ENCODE results near the gene TMLHE.
A peak's percentile ranks its signal among the peaks of the same experiment; 100 is the strongest.
"Not testable (repeated sequence)": the region's sequence is repeated elsewhere in the genome, so short reads cannot be mapped to it uniquely, and the experiment has no call there.

Gene TMLHE, protein sequence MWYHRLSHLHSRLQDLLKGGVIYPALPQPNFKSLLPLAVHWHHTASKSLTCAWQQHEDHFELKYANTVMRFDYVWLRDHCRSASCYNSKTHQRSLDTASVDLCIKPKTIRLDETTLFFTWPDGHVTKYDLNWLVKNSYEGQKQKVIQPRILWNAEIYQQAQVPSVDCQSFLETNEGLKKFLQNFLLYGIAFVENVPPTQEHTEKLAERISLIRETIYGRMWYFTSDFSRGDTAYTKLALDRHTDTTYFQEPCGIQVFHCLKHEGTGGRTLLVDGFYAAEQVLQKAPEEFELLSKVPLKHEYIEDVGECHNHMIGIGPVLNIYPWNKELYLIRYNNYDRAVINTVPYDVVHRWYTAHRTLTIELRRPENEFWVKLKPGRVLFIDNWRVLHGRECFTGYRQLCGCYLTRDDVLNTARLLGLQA

DNA sequence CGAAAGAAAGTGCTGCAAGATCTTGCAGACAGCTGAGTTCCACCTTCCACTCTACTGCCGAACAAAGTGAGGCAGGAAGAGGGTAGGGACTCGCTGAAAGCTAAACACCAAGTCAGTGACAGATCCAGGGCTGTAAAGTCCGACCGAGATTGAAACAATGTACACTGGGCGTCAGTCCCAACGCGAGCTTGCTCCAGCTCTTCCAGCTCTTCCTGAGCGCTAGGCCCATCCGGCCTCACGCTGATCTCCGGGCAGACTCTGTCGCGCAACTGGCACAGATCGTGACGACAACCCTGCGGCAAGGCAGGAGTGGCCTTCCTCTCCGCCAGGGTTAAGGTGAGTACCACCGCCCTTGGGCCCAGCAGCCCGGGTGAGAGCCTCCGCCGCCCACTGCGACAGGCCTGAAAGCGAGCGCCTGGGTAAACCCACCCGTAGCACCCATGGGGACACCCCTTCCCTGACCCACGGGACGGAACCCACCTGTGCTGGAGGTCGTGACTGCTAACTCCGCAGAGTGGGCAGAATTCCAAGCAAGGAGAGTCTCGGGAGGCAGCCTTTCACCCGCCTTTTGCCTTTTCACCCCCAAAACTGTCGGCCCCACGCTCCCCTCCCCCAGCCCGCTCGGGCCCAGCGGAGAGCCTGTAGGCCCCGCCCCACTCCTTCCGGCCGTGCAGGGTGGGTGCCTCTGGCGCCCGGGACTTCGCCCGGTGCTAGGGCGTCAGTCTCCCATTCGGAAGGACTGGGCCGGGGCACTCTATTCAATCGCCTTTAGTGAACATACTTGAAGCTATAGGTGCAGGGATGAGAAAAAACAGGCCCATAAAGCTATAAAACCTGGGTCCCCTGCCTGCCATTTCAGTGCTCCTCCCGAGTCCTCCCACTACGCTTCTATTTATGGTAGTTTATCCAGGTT is at the start of gene TMLHE, which contains the start of gene SPRY3:
TMLHE (minus strand) TSS at position 641 of the 913 bp plus-strand sequence. CDS start 67,676 bp downstream, outside the sequence.
SPRY3 (plus strand) TSS at position 275 of the 913 bp plus-strand sequence.
- peak; percentile 74 for DNase-seq

DNA sequence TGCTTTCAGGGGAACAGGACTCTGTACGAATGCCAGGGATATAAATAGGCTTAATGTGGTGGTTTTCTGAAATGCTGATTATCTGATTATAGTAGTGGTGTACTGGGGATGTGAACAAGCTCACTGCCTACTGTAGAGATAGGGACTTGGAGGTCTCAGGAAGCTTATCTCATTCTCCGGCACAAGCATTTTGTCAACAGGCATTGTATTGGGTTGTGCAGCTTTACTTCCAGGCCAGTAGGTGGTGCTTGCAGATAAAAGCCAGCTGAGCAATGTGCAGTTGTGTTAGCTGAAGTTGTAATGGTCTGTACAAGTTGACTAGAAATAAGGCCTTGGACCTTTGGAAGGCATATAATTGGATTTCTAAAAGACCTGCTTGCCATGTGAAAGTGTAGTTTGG is 49.5 kb upstream of the TMLHE start:
- DNase-seq: no peak

GRCh38 chrX:155645180-155645579 is 32.4 kb upstream of the TMLHE start:
- no peak for DNase-seq

DNA sequence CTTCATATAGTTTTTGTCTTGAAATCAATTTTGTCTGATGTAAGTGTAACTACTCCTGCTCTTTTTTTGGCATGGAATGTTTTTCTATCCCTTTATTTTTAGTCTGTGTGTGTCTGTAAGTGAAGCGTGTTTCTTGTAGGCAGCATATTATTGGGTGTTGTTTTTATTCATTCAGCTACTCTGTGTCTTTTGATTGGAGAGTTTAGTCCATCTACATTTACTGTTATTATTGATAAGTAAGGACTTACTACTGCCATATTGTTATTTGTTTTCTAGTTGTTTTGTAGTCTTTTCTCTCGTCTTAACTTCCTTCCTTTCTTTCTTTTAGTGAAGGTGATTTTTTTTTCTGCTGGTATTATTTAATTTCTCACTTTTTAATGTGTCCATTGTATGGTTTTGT is 30.5 kb upstream of the TMLHE start:
- no peak for DNase-seq

DNA sequence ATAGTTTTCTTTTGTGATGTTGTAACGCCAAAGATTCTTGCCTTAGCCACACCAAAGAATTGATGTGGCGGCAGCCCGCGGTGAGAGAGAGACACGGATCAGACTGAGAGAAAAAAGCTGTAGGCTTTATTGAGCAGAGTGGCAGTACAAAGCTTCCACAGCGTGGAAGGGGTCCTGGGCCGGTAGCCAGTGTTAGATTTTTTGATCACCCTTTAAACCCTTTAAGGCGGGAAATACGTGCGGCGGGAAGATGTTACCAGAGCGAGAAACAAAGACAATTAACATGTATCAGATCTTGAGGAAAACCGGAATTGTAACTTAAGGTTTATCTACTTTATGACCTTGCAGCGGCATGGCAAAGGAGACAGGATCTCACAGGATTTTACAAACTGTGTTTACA is 28.6 kb upstream of the TMLHE start:
- DNase-seq: not testable (repeated sequence)

GRCh38 chrX:155637714-155638113 is 25.0 kb upstream of the TMLHE start:
- DNase-seq: no peak

- DNase-seq: not testable (repeated sequence)
These were observed 22.3 kb upstream of the TMLHE start for GRCh38 chrX:155635019-155635418.

- DNase-seq: peak; percentile 41
These were observed 19.8 kb upstream of the TMLHE start for GRCh38 chrX:155632431-155633100.

DNA sequence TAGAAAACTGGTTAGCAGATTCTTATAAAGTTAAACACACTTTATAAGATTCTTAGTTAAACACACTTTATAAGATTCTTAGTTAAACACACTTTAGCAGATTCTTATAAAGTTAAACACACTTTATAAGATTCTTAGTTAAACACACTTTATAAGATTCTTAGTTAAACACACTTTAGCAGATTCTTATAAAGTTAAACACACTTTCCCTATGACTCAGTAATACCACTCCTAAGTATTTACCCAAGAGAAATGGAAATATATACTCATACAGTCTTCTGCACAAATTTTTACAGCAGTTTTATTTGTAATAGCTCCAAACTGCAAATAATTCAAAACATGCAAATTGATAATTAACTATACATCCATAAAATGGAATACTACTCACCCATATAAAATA is 7.4 kb upstream of the TMLHE start:
- not testable (repeated sequence) for DNase-seq

- no peak for DNase-seq
These were observed 3.2 kb upstream of the TMLHE start for GRCh38 chrX:155615938-155616337.

DNA sequence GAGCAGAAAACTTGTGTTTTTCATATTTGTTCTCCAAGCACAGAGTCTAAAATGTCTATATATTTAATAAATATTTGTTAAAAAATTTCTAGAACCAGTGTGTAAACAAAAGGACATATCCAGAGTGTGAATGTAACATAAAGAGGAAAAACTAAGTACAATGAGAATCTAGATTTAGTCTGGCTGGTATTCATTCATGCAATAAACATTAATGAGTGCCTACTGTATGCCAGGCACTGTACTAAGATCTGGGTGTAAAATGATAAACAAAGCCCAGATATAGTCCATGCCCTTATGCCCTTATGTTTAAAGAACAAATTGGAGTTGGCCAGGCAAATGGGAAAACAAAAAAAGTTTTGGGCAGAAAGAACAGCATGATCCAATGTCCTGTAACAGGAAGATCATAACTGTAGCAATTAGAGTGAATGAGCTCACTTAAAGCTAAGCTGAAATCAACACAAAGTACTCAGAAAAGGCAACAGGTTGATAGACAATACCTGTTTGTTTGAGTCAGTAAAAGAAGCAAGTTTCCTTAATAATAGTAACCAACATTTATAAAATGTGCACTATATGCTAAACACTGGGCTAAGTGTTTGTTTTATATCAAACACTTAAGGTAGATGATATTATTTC is 1.3 kb upstream of the TMLHE start:
- DNase-seq: no peak

DNA sequence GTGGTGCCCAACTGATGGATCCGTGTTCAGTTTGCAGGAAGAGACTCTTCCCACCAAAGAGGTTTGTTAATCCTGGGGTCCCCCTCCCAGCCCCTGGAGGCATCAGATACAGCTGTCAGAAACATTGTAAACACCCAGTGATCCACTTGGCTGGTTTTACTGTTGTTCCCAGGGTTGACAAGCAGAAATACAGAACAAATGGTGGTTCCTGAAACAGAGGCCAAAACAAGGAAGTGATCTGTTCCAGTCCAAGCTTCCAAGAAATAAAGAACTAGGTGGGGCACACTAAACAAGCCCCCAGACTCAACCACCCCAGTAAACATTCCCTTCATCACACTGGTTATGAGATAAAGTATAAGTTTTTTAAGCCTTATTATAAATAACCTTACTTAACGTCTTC is 1.4 kb downstream of the TMLHE start:
- DNase-seq: no peak

DNA sequence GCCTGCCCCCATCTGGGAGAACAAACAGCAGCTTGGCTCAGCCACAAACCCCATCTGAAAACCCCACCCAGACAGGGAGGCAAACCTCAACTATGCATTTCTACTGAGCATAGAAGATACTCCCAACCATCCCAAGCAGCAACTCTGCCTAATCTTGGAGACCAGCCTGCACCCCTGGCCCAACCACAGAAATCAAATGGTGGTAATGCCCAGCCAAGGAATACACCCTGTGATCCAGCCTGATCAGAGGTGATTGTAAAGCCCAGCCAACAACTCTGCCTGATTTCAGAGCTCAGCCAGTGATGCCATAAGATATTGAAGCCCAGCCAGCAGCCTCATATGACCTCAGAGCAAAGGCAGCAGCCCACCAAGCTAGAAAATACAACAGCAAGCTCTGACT is 19.8 kb downstream of the TMLHE start:
- DNase-seq: no peak

- no peak for DNase-seq
These were observed 20.4 kb downstream of the TMLHE start for GRCh38 chrX:155592331-155592730.

GRCh38 chrX:155577682-155578081 is 35.1 kb downstream of the TMLHE start:
- peak; percentile 10 for DNase-seq

DNA sequence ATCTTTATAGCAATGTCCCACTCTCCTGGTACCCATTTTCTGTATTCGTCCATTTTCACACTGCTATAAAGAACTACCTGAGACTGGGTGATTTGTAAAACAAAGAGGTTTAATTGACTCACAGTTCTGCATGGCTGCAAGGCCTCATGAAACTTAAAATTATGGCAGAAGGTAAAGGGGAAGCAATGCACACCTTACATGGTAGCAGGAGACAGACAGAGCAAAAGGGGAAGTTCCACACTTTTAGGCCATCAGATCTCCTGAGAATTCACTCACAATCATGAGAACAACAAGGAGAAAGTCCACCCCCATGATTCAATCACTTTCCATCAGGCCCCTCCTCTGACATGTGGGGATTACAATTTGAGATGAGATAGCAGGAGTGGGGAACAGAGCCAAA is 49.7 kb downstream of the TMLHE start:
- no peak for DNase-seq

DNA sequence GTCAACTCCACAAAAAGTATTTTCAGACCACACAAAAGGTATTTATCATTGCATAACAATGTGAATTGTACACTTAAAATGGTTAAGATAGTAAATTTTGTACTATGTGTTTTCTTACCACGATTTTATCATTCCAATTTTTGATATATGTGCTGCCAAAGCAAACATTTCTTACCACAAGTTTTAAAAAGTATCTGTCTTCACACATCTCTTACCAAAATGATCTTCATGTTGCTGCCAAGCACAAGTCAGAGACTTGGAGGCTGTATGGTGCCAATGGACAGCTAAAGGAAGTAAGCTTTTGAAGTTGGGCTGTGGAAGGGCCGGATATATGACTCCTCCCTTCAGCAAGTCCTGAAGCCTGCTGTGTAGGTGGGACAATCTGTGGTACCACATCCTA is 67.9 kb downstream of the TMLHE start:
- no peak for DNase-seq

DNA sequence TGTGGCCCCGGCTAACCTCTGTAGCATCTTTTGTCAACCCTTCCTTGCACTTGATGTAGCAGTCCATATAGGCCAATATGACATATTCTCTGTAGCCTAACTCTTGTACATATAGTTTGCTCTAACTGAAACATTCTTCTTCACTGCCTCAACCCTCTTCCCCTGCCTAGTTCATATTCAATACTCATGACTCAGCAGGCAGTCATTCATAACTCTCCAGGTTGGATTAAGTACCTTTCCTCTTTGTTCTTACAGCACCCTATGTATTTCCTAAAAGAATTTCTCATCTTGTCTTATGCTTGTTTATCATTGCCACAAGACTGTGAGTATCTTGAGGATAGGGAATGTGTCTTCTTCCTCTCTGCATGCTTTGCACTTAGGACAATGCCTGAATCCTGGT is 76.9 kb downstream of the TMLHE start:
- no peak for DNase-seq

- DNase-seq: peak; percentile 8
These were observed 78.0 kb downstream of the TMLHE start for GRCh38 chrX:155534800-155535199.

- DNase-seq: not testable (repeated sequence)
These were observed 85.7 kb downstream of the TMLHE start for GRCh38 chrX:155527023-155527422.

DNA sequence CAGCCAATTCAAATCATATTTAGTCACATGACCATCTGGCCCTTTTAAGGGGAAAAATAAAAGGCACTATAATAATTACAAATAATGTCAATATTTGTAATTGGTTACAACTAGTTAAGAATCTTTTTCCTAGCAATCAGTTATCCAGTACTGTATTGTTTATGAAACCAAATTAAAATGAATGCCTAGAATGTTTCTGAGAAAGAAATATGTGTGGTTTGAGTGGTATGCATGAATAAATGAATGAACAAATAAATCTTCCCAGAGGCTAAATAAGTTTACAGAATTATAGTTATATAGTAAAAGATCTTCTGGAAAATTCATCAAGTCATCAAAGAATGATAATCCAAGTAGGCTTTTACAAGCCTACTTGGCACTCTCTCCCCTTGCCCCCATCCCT is 98.5 kb downstream of the TMLHE start:
- DNase-seq: no peak

DNA sequence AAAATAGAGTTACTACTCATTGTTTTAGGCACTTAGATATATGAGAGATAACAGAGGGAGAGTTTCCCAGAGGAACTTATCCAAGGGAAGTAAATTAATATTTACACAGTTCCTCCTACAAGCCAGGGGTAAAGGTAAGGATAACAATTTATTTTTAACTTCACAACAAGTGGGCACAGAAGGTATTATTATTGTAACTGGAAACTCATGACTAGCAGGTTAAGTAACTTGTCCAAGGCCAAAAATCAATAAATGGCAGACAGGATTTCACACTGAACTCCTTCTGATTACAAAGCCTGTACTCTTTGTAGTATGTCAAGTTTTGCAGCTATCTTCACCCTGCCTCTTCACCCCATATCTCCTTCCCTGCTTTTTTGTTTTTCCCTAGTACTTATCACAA is 107.5 kb downstream of the TMLHE start:
- no peak for DNase-seq

GRCh38 chrX:155495134-155495533 is 117.6 kb downstream of the TMLHE start:
- DNase-seq: not testable (repeated sequence)

All from RPMI8226 (cell line).